ENCODE data around the gene CPA5.
A peak's percentile ranks its signal among the peaks of the same experiment; 100 is the strongest.

CPA5 gene

GRCh38 chr7:130397758-130398073 lies 53.1 kb downstream of the CPA5 start:
- DNase-seq = no peak

GRCh38 chr7:130398526-130399090 lies 54.0 kb downstream of the CPA5 start:
- peak; percentile 16 for DNase-seq

- DNase-seq = no peak
Measured at GRCh38 chr7:130400120-130400572, 55.5 kb downstream of the CPA5 start.

DNA sequence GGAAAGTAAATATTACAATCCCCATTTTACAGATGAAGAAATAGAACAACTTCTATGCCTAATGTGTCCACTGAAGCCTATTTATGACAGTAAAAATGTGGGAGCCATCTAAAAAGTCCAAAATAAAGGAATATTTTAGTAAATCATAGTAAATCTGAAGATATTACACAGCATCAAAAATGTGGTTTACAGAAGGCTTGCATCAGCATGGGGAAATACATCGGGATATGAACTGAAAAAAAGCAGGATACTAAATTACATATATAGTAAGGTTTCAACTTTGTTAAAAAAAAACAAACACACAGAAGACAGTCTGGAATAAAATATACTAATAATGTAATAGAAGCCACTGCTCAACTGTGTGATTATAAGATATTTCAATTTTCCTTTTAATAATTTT lies 56.5 kb downstream of the CPA5 start:
- no peak for DNase-seq

DNA sequence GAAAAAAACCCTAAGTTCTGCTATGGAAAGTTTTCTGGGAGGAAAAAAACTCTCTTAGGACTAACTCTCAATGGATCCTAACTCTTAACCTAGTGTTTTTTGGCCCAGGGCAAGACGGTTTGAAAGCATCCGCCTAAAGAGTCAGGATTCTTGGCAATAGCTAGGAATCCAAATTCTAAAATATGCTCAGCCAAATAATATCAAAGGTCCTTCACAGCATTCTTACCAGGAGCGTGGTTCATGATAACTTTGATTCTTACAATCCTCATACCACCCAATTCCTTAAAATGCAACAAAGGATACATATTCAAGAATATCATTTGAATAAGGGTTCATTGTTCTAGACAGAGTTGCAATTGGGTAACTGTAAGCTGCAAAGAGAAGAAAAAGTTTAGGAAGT lies 57.0 kb downstream of the CPA5 start:
- no peak for DNase-seq

- DNase-seq = no peak
Measured at GRCh38 chr7:130405003-130405402, 60.4 kb downstream of the CPA5 start.

- no peak for DNase-seq
Measured at GRCh38 chr7:130409067-130409711, 64.6 kb downstream of the CPA5 start.

- no peak for DNase-seq
Measured at GRCh38 chr7:130409712-130410072, 65.1 kb downstream of the CPA5 start.

- DNase-seq = no peak
Measured at GRCh38 chr7:130410868-130411541, 66.4 kb downstream of the CPA5 start.

DNA sequence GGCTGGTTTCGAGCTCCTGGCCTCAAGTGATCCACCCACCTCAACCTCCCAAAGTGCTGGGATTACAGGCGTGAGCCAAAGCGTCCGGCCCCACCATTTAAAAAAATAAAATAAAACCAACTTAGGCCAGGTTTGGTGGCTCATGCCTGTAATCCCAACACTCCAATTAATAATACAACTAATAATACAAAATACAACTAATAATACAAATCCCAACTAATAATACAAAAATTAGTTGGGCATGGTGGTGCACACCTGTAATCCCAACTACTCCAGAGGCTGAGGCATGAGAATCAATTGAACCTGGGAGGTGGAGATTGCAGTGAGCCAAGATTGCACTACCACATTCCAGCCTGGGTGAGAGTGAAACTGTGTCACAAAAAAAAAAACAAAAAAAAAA lies 68.6 kb downstream of the CPA5 start:
- no peak for DNase-seq

DNA sequence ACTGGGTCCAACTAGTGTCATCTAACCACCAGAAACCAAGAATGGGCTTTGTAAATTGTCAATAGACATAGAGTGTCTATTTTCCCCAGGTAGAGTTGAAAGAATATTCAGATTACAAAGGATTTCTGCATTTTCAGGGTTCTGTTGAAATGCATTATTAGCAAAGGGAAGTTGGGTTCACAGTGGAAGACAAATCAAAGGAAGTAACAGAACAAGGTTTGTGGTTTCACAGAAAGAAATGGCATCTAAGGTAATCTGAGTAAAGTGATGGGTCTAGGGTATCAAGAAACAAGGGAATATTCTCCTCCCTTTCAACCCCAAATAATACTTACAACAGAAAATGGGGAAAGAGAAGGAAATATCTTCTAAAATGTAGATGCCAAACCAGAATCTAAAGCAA lies 70.4 kb downstream of the CPA5 start:
- no peak for DNase-seq

- DNase-seq = no peak
Measured at GRCh38 chr7:130417213-130417612, 72.6 kb downstream of the CPA5 start.

DNA sequence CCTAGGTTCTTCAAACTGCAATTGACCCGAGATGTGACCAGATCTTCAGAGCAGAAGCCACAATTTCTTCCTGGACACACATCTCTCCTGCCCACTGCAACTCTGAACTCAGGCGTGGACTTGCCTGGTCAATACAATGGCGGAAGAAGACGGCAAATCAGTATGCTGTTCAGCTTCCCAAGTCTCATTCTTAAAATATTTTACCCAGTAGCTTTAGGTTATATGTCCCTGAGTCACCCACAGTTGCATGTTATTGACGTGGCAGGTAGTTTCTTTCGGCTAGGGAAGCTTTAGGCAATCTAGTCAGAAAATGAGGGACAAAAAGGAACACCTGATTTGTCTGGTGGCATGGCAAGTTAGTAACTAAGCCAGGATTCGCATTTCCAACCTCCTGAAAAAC lies 73.7 kb downstream of the CPA5 start:
- DNase-seq = no peak
